Measurements from ENCODE around the gene KIAA1549. TPM values are rescaled to one million over a fixed set of nuclear protein-coding genes. Genes with fewer than 3 reads are reported as not detected.

The KIAA1549 gene
- total and polyA plus RNA-seq, 9 of the 15 experiments (the other 6 are each of a cell fraction or from before 2014, with no cell fraction given) = 0.01 to 0.29 (median 0.07) TPM

GRCh38 chr7:138916731-138917130 lies 64.5 kb downstream of the KIAA1549 start:
- ChIA-PET POLR2A (interaction anchor here (1.5 kb wide), 1 partner anchor 9 kb away, joined by 3 read pairs; no protein-coding TSS in a partner anchor), CTCF (ENCODE audit: low intra/inter-chr PET ratio) (no interaction called here)
- Histone ChIP-seq H3K4me2 (ENCODE audit: insufficient read depth, low read length) (no peak overlapping the region), H3K4me1 (replicated peaks in 1 of 2; ENCODE audit: control insufficient read depth in 2 of 2, insufficient read depth in 2 of 2, low read length in 2 of 2) (no peaks in the 10 kb centered on the region), H3K36me3 (ENCODE audit: control insufficient read depth, insufficient read depth, low read length) (no peaks in the 10 kb centered on the region), H3K9me3 (replicated peaks; ENCODE audit: control insufficient read depth, insufficient read depth, low read depth, low read length) (no peaks in the 10 kb centered on the region), H2AFZ (ENCODE audit: low read depth, low read length) (no peak overlapping the region), H3K27me3 (ENCODE audit: control insufficient read depth in 2 of 2, insufficient read depth in 2 of 2, low read length in 2 of 2) (peaks cover 77 to 88% of the 10 kb centered on the region in 2 experiments), H3K4me3 (no peak overlapping the region), H3K9ac (ENCODE audit: insufficient read depth in 1 of 2, low read depth in 2 of 2, low read length in 2 of 2) (no peak overlapping the region), H3K27ac (ENCODE audit: extremely low read depth, low read depth, low read length) (no peak overlapping the region), H3K9me1 (ENCODE audit: control insufficient read depth, insufficient read depth, low read length) (no peaks in the 10 kb centered on the region), H4K20me1 (replicated peaks; ENCODE audit: control insufficient read depth, insufficient read depth, low read length) (no peaks in the 10 kb centered on the region; the same call in 1 of the 2 replicates), H3K79me2 (ENCODE audit: control insufficient read depth, insufficient read depth, low read length) (no peaks in the 10 kb centered on the region)
- intact Hi-C loops (cut with micrococcal nuclease) = no loop called here
- no TSS peak for BruUV-seq (replicated peaks)
- DNase-seq (ENCODE audit: extremely low read depth in 1 of 4, low spot score in 3 of 4) = no peak
- FAIRE-seq = no peak
- 7% methylated on average over 17 of the region's 17 CpGs for WGBS (ENCODE audit: insufficient coverage, low coverage, missing lambda C conversion rate)
- ATAC-seq = no peak
- in situ Hi-C loops (cut with MboI) = no loop called here
- TF ChIP-seq DACH1 (IDR thresholded peaks at IDR 0.05; ENCODE audit: partially characterized antibody) (no peak), TAF1 (IDR thresholded peaks at IDR 0.05; ENCODE audit: control insufficient read depth, extremely low read depth, insufficient read depth, low read length, severe bottlenecking) (no peak), CBFA2T2 (conservative IDR thresholded peaks at IDR 0.05) (no peak), ZNF3 (CRISPR knock-in tag; IDR thresholded peaks at IDR 0.05) (no peak), ZBTB1 (CRISPR knock-in tag; IDR thresholded peaks at IDR 0.05; ENCODE audit: borderline replicate concordance, low read depth) (no peak), PHB2 (IDR thresholded peaks at IDR 0.05; ENCODE audit: low read depth) (no peak), NCOA1 (IDR thresholded peaks at IDR 0.05; ENCODE audit: low read depth) (no peak), REST (IDR thresholded peaks at IDR 0.05; ENCODE audit: borderline replicate concordance) (no peak), REST (CRISPR knock-in tag; IDR thresholded peaks at IDR 0.05; ENCODE audit: low read depth) (no peak), ZNF347 (CRISPR knock-in tag; IDR thresholded peaks at IDR 0.05; ENCODE audit: low read depth) (no peak), BMI1 (IDR thresholded peaks at IDR 0.05; ENCODE audit: low read length) (no peak), YY1 (IDR thresholded peaks at IDR 0.05; ENCODE audit: borderline replicate concordance in 1 of 3, control insufficient read depth in 1 of 3, extremely low read depth in 1 of 3, insufficient read depth in 3 of 3, insufficient read length in 1 of 3, insufficient replicate concordance in 2 of 3, low read depth in 1 of 3, low read length in 2 of 3) (no peak), HOMEZ (CRISPR knock-in tag; IDR thresholded peaks at IDR 0.05) (no peak), ZKSCAN1 (IDR thresholded peaks at IDR 0.05; ENCODE audit: low read depth, low read length) (no peak)
